GM18519 (cell line): Measurements from ENCODE around the gene FGR.
"Not testable (repeated sequence)": the region's sequence is repeated elsewhere in the genome, so short reads cannot be mapped to it uniquely, and the experiment has no call there.

Experiments used
- ATAC-seq: cut with Tn5 transposase; IDR thresholded peaks from one replicate; pipeline ENCODE4 v1.9.1; 2021; ENCODE audit warnings: mild to moderate bottlenecking, moderate library complexity; ENCODE audit not compliant: unreplicated experiment, low FRiP score

FGR gene

DNA sequence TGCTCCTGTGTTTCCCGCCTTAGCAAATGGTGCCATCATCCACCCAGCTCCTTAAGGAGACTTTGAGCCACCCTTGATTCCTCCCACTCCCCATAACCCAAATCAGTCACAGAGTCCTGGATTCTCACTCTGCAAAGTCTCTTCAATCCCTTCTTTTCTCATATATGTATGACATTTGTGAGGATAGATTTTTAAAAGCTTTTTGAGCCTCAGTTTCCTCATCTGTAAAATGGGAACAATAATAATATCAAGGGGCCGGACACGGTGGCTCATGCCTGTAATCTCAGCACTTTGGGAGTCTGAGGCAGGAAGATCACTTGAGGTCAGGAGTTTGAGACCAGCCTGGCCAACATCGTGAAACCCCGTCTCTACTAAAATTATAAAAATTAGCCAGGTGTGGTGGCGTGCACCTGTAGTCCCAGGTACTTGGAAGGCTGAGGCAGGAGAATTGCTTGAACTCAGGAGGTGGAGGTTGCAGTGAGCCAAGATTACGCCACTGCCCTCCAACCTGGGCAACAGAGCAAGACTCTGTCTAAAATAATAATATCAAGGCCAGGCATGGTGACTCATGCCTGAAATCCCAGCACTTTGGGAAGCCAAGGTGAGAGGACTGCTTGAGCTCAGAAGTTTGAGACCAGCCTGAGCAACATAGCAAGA lies 15.1 kb downstream of the FGR start:
- ATAC-seq = not testable (repeated sequence)

DNA sequence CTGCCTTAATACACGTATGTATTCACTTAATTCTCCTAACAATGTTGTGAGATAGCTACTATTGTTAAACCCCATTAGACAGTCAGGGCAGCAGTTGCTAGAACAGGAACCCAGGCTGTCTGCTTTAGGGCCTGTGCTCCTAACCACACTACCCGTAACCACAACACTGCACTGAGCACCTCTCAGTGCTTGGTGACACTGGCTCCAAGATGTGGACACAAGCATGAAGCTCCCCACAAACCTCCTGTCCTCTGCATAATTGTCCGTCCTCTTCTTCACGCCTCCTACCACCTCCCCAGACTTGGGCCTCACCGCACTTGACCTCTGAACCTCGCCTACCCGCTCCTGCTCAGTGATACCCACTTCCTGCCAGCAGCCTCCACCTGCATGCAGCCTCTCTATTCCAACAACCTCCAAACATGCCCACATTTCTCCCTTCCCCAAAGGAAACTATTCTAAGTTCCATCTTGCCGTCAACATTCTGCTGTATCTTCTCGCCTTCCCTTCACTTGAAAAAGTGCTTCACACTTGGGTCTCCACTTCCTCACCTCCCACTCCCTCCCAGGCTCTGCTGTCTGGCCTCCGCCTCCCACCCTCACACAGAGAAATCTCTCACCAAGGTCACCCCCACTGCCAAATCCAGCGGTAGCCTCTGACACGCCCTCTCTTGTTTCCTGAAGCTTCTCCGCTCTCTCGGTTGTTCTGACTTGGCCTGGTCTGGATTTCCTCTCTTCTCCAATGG lies 16.5 kb downstream of the FGR start:
- no peak for ATAC-seq

DNA sequence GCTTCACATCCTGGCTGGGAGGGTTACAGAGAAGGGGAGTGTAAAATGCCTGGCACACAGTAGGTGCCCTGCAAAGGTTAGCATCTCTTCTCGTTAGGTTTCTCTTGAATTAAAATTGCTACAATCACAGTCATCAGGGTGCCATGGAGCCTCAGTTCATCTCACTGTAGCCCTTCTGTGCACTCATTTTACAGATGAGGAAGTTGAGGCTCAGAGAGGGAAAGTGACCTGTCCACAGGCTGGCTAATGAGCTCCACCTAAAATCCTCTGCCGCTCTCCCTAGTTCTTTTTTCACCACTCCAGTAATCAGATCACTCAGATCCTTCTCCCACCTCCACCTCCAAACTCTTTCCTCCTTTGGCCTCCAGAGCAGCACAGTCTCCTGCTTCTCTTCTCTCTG lies 17.6 kb downstream of the FGR start:
- no peak for ATAC-seq

DNA sequence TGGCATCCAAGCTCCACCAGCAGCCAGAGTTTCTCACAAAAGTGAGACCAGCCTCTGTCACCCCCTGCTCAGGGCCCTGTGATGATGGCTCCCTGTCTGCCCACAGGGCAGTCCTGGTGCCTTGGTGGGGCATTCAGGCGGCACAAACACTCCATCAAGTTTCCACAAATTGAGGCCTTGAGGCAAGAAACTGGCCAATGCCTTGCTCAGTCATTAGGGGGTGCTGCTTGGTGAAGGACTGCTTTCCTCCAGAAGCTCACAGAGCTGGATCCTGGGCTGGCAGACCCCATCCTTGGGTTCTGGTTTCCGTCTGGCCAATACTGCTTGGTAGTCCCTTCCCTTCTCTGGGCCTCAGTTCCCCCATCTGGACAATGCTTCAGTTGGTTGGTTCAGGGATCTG lies 18.5 kb downstream of the FGR start:
- ATAC-seq = no peak

DNA sequence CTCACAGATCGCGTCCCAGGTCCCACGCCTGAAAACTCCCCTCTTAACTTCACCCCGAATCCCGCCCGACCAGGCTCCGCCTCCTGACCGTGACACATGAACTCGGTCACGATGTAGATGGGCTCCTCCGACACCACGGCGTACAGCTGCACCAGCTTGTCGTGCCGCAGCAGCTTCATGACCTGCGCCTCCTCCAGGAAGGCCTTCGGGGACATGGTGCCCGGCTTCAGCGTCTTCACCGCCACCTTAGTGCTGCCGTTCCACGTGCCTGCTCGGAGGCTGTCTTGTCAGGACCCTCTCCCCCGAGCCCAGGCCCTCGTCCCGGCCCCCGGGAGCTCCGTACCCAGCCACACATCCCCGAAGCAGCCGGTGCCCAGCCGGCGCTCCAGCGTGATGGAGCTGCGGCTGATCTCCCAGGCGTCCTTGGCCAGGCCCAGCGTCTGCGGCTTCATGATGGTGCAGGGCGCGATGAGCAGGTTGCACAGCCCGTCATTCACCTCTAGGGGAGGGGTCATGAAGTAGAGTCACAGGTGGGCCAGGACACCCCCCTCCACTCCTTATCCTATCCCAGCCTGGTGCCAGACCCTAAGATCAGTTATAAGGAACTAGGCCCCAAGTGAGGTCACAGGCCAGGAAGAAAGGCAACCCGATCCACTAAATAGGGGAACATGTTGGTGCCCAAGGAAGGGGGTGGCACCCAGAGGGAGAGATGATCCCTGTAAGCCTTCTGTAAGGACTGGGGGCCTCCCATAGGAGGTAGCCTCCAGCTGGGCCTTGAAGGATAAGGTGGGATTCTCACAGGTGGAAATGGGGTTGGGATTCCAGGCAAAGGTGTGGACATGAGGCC lies 19.4 kb downstream of the FGR start:
- ATAC-seq = no peak

DNA sequence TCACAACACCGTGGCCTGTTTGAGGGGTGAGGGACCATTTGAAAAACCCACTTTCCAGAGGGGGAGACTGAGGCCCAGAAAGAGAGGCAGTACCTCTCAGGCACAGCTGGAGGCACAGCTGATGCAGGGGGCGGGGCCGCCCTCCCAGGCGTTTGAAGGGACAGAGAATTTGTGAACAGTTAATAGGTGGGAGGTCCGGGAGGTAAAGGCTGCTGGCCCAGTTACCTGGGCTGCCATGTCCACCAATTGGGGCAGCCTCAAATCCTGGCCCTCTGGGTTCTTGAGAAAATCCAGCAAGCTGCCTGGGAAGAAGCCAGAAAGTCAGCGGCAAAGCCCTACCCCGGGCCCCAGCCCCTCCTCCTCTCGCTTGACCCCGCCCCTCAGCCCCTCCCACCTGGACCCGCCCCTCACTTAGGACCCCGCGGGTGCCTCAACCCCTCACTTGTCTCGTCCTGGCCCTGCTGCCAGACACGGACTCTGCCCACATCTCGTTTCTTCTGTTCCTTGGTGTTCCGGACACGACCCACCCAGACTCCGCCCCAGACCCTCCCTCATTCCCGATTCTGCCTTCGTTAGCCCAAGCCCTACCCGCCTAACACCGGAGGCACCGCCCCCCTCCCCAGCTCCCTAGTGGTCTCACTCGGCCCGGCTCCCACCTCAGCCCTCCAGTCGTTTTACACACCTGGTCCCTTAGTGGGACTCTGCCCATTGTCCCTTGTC lies 20.2 kb downstream of the FGR start:
- ATAC-seq = no peak

DNA sequence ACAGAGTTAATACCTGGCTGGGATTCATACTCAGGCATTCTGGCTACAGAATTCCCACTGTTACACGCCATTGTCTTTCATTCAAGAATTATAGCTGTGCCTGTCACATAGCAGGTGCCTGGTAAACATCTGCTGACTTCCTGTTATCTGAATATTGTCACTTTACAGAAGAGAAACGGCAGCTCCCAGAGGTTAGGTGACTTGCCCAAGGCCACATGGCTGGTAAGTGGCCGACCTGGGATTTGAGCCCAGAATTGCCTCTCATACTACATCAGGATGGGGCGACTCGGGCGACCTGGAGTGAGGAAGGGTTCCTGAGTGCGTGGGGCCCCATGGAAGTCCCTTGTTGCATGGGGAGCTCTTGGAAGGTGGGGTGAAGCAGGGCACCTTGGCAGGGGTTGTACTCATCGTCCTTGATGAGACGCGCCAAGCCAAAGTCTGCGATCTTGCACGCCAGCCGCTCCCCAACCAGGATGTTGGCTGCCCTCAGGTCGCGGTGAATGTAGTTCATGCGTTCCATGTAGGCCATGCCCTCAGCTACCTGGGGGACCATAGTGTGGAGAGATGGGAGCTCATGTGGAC lies 20.9 kb downstream of the FGR start:
- no peak for ATAC-seq

DNA sequence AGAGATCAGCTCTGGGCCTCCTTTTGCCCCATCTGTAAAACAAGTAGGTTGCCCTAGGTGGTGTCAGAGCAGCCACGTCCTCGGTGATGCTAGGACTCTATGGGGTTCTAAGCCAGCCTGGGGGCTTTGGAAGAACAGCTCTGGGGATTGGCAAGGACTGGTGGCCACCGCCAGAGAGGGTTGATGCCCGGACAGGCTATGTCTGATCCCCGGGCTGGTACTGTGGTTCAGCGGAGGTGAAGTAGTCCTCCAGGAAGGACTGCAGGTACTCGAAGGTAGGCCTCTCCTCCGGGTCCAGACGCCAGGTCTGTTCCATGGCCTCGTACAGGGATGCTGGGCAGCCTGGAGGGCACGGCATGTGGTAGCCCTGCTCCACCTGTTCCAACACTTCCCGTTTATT lies 22.3 kb downstream of the FGR start:
- ATAC-seq = no peak

DNA sequence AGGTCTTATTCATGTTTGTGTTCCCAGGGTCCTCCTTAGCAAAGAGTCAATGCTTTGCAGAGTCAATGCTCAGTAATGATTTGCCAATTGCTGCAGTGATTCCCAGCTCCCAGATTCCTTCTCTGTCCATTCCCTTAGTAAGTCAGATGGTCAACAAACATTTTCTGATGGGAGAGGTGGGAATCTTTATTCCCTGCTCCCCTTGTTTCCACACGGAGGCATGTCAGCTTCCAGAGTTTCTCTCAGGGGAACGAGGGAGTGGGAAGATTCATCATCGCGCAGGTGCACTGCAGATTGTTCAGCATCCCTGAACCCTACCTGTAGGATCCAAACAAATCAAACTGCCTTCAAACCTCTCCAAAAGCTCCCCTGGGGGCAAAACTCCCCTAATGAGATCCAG lies 23.5 kb downstream of the FGR start:
- no peak for ATAC-seq

DNA sequence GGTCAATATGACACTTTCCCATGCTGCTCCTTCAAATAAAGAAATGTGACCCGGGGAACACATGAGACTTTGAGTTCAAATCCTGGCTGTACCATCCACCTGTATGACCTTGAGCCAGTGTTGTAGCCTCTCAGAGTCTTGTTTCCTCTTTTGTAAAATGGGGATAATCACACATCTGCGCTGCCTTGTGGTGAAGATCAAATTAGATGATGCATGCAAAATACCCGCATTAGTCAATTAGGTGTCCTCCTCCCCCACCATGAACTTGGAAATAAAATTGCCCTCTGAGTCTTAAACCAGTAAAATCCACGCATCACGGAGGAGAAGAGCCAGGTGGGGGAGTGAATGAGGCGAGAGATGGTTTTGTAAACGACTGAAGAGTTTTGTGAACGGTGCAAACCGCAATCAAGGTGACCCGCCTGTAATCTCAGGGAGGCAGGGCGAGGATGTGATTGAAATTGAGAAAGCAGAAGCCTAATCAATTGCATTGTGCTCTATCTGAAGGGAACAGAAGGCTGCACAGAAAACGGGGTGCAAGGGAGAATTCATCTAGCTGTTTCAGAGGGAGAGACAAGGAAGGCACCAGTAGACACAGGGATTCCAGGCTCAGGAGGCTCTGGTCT lies 25.3 kb downstream of the FGR start:
- ATAC-seq = no peak

DNA sequence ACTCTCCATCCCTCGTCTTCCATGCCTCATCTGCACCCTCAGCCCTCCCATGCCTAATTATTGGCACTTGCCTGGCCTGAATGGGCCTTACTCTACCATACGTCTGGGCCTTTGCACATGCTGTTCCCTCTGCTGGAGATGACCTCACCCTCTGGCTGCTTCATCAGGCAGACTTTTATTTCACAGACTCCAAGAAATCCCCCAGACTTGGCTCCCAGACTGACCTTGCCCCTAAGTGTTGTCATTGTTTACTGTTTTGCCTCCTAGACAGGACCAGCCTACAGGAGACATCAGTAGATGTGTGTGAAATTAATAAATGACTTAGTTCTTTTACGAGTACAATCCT lies 25.8 kb downstream of the FGR start:
- no peak for ATAC-seq

DNA sequence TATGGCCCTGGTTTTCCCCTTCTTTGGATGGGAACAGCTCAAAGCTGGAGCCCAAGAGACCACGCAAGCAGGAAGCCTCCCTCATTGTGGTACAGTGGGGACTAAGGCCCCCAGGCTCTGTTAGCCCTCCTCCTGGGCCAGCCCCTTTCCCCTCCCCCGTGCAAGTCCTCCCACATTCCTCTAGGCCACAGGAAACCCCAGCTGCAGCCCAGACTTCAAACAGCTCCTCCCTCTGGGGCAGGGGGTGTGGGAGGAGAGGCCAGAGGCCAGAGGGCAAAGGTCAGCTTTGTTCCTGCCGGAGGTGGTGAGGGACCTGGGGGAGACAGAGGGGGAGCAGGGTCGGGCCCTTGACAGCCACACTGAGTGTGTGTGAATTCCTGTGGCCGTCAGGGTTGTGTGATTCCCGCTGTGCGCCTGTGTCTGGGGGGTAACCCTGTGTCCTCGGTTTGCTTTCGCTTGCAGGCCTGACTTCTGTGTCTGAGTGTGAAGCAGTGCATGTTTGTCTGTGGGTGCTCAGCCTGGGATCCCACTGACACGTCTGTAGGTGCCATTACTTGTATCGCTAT lies 27.7 kb downstream of the FGR start:
- ATAC-seq = no peak

DNA sequence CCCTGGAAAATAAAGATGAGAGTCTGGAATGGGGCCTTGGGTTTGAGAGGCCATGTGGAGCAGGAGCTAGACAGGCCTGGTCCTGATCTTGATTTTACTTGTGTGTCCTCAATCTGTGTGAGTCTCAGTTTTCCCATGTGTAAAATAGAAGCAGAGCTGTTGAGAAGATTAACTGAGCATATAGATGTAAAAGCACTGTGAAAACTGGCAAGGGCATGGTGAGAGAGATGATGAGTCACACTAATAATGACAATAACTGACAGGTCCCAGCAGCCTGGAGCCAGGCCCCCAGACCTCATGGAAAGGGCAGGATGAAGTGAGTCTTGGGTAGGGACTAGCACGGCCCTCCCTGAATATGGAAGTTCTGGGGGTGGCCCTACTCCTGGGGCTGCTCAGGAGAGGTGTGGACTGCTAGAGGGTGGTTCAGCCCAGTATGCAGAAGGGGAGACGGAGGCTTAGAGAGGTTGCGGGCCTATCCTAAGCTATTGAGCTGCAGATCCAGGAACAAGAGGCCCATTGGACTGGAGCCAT lies 28.2 kb downstream of the FGR start:
- no peak for ATAC-seq

DNA sequence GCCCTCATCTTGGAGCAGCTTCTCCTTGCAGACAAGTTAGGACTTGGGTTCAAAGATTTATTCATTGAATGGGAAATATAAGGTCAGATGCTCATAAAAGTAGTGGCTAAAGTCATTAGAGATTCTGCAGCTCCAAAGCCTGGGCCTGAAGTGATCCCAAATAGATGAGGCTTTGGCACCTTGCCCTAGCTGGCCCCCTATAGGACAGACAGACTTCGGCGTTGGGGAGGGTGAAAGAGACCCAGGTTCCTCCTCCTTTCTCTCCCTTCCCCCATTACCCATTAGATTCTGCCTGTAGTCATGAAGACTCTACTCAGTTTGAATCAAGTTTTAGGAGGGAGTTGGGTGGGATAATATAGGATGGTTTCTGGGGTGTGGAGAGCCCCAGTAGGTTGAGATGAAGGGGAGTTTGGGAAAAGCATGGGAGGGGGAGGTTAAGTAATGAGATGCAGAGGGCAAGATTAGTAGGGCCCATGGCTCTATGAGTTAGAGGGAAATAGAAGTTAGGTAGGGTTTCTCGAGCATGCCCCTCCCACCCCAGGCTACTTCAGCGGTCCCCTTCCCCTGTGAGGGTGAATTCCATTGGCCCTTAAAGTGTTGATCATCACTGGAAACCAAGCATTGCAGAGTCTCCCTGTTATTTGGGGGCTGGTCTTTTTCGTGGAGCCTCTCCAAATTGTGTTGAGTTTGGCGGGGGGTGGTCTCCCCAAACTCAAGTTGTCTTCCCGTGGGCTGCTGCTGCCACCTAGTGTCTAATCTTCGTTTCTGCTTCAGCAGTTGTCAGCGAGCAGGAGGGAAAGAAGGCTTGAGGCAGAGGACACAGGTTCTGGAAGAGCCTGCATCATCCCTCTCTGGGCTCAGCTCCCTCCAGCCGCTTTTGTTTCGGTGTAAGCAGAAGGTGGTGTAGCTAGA lies 28.9 kb downstream of the FGR start:
- ATAC-seq = no peak

DNA sequence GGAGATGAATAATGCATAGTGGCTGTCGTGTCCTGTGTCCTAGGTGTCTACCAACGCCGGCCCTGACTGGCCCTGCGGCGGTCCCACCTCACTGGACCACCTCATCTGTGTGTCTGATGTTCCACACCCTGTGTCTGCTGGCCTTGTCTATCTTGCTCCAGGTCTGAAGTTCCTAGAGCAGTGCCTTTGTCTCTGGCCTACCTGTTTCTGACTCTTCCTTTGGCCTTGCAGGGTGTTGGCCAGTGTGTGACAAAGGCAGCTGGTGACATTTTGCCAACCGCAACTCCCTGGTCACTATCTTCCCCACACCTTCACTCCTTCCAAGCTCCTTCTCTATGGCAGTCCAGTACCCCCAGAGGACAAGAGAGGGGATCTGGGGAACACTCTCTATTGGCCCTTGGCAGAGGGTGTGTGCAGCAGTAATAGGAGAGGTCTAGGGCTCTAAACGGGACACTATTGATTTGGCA lies 29.7 kb downstream of the FGR start:
- no peak for ATAC-seq

DNA sequence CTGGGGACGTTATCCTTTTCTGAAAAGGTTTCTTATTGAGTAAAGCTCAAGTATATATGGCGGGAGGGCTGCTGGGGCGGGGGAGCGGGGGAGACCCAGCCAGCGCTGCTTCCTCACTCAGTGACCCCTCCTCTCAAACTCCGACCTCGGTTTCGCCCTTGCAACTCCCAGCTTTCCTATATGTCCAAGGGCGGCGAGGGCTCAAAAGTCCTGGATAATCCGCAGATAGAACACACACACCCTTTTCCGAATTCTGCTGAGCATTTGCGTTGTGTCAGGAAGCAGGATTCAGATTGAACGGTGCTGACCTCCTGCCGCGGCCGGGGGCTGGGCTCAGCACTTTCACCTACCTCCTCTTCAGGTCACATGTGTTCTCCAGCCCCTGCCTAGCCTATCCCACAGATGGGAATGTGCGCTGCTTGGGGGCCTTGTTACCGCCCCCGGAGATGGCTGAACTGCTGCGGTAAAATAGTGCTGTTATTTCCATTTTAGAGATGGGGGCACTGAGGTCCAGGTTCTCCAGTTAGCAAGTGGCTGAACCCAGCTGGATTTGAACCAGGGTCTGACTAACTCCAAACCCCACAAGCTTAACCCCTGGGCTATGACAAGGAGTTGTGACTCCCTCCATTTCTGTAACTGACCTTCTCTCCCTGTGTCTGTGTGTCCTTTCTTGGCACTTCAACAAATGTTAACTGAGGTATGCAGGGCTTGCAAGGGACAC lies 30.2 kb downstream of the FGR start:
- ATAC-seq = no peak

DNA sequence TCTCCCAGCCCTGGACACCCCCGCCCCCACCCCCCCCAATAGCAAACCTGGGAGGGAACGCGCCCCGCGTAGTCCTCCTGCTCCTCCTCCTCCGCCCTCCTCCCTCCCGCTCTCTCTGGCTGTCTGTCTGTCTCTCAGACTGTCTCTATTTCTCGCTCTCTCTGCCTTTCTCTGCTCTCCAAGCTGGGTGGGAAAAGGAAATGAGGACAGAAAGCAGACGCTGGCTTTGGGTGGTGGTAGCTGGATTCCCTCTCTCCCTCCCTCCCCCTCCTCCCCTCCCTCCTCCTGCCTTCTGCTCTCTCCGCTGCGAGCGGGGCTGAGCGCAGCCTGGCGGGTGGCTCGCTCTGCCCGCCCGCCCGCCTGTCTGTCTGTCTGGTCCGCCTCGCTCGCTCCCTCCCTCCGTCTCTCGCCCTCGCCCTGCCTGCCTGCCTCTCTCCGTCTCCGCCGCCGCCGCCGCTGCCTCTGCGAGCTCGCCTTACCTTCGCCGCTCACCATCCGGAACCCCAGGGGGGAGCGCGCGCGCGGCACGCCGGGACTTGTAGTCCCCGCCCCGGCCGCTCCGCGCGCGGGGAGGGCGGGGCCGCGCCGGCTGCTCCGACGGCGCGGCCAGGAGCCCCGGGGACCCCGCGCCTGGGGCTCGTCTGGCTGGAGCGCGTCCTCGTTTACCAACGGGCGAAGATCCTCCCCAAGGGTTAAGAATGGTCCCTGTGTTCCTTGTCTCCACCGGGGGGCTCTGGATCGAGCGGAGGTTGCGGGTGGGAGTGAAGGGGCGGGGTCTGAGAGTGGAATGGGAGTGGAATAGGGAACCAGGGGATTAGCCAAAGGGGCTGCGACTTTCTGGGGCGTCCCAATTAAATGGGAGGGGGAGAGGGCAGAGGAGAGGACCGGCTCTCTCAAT lies 31.1 kb downstream of the FGR start, which contains the start of gene AHDC1:
TSS of gene AHDC1 (minus strand) at position 464 of the 898 bp plus-strand sequence. CDS start 52,029 bp downstream, outside the sequence.
- no peak for ATAC-seq
